ENCODE data around the gene CCDC158.
A peak's percentile ranks its signal among the peaks of the same experiment; 100 is the strongest.

Gene CCDC158

GRCh38 chr4:76381986-76382385 is 39.0 kb downstream of the CCDC158 start:
- H3K27ac ChIP-seq, result no peak overlapping the region
- no peak for TF ChIP-seq CTCF (conservative IDR thresholded peaks at IDR 0.05)

GRCh38 chr4:76380561-76380960 is 40.4 kb downstream of the CCDC158 start:
- no peak overlapping the region for H3K27ac ChIP-seq
- TF ChIP-seq CTCF (conservative IDR thresholded peaks at IDR 0.05), result no peak

- peak; percentile 67 for TF ChIP-seq CTCF (conservative IDR thresholded peaks at IDR 0.05)
- peak overlapping the region; percentile 68 for H3K27ac ChIP-seq
These were observed 43.0 kb downstream of the CCDC158 start for GRCh38 chr4:76377911-76378310.

GRCh38 chr4:76377481-76377901 is 43.5 kb downstream of the CCDC158 start:
- TF ChIP-seq CTCF (conservative IDR thresholded peaks at IDR 0.05), result no peak
- peak overlapping the region; percentile 68 for H3K27ac ChIP-seq

GRCh38 chr4:76376534-76376933 is 44.4 kb downstream of the CCDC158 start:
- peak overlapping the region; percentile 68 for H3K27ac ChIP-seq
- TF ChIP-seq CTCF (conservative IDR thresholded peaks at IDR 0.05), result no peak

- peak overlapping the region; percentile 68 for H3K27ac ChIP-seq
- TF ChIP-seq CTCF (conservative IDR thresholded peaks at IDR 0.05), result no peak
These were observed 45.2 kb downstream of the CCDC158 start for GRCh38 chr4:76375703-76376102.

- peak overlapping the region; percentile 68 for H3K27ac ChIP-seq
- peak; percentile 25; the same call in 1 of the 2 replicates for TF ChIP-seq CTCF (conservative IDR thresholded peaks at IDR 0.05)
These were observed 46.1 kb downstream of the CCDC158 start for GRCh38 chr4:76374798-76375197.

All from VCaP (cell line).